SJSA1 (cell line): ENCODE results near the gene GSTA2. TPM values are rescaled to one million over a fixed set of nuclear protein-coding genes. Genes with fewer than 3 reads are reported as not detected.
"Not testable (repeated sequence)": the region's sequence is repeated elsewhere in the genome, so short reads cannot be mapped to it uniquely, and the experiment has no call there.

Source experiments
- DNase-seq, 2 experiments: peaks; one replicate each; pipeline ENCODE4 v3.0.0-alpha.2; 2015 to 2020; ENCODE audit warnings: low spot score in 2 of 2, low read depth in 1 of 2
- H3K27ac ChIP-seq: fragments of 250-450 bp; sonication (Bioruptor Pico); 2 replicates; pipeline ENCODE4 v1.5.1; 2020; ENCODE audit warnings: mild to moderate bottlenecking, moderate library complexity
- H3K27me3 ChIP-seq: fragments of 250-450 bp; sonication (Bioruptor Pico); replicated peaks from 2 replicates; pipeline ENCODE4 v1.5.1; 2020; ENCODE audit warnings: mild to moderate bottlenecking, moderate library complexity
- H3K36me3 ChIP-seq: fragments of 250-450 bp; sonication (Bioruptor Pico); 2 replicates; pipeline ENCODE4 v1.5.1; 2020; ENCODE audit warnings: mild to moderate bottlenecking
- H3K4me1 ChIP-seq: fragments of 250-450 bp; sonication (Bioruptor Pico); replicated peaks from 2 replicates; pipeline ENCODE4 v1.6.1; 2021; ENCODE audit warnings: mild to moderate bottlenecking
- H3K4me3 ChIP-seq: fragments of 250-450 bp; sonication (Bioruptor Pico); 2 replicates; pipeline ENCODE4 v1.5.1; 2020; ENCODE audit warnings: mild to moderate bottlenecking
- H3K9me3 ChIP-seq: fragments of 250-450 bp; sonication (Bioruptor Pico); replicated peaks from 2 replicates; pipeline ENCODE4 v1.5.1; 2020; ENCODE audit warnings: mild to moderate bottlenecking
- total RNA-seq: library from RNA; depleted of rRNA; stranded (reverse); fragments of >200 nt; shearing (Covaris generic); gene quantifications from 2 replicates; pipeline ENCODE4 v1.2.3, GENCODE V29; 2014

The GSTA2 gene
- total RNA-seq, 1 experiment from 2014 or later: not detected

DNA sequence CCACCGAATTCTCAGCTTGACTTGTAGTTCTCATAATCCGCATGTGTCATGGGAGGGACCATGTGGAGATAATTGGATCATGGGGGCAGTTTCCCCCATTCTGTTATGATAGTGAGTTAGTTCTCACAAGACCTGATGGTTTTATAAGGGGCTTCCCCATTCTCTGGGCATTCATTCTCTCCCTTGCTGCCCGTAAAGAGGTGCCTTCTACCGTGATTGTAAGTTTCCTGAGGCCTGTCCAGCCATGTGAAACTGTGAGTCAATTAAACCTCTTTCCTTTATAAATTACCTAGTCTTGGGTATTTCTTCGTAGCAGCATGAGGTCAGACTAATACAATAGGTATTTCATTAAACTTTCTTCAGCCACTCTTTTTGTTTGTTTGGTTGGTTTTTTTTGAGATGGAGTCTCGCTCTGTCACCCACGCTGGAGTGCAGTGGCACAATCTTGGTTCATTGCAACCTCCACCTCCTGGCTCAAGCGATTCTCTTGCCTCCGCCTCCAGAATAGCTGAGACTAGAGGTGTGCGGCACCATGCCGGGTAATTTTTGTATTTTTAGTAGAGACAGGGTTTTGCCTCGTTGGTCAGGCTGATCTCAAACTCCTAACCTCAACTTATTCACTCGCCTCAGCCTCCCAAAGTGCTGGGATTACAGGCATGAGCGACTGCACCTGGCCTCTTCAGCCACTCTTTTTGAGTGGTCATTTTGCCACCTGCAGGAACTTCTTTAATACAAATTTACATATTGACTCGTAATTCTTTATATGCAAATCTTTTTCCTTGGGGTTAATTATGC, 36.3 kb downstream of the GSTA2 start:
- no peak overlapping the region for H3K27ac ChIP-seq
- DNase-seq: no peak
- H3K4me3 ChIP-seq: no peak overlapping the region
- H3K9me3 ChIP-seq: no peaks in the 10 kb centered on the region
- no peaks in the 10 kb centered on the region for H3K27me3 ChIP-seq
- H3K4me1 ChIP-seq: no peaks in the 10 kb centered on the region
- no peaks in the 10 kb centered on the region for H3K36me3 ChIP-seq

DNA sequence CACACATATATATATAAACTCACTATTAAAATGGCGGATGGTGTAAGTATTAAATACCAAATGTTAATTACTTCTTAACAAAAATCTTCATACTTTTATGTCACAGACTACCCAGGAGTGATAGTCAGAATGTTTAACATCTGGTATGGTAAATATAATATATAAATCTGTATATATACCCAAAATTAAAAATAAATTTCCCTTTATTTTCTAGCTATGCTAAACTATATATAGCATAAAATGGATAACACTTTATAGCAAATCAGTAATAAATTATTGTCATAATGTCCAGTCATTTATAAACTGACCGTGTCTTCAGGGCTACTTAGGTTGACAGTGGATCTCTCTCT, 37.1 kb downstream of the GSTA2 start:
- H3K27me3 ChIP-seq: no peaks in the 10 kb centered on the region
- DNase-seq: no peak
- no peaks in the 10 kb centered on the region for H3K9me3 ChIP-seq
- H3K36me3 ChIP-seq: no peaks in the 10 kb centered on the region
- no peak overlapping the region for H3K4me3 ChIP-seq
- H3K4me1 ChIP-seq: no peaks in the 10 kb centered on the region
- H3K27ac ChIP-seq: no peak overlapping the region

DNA sequence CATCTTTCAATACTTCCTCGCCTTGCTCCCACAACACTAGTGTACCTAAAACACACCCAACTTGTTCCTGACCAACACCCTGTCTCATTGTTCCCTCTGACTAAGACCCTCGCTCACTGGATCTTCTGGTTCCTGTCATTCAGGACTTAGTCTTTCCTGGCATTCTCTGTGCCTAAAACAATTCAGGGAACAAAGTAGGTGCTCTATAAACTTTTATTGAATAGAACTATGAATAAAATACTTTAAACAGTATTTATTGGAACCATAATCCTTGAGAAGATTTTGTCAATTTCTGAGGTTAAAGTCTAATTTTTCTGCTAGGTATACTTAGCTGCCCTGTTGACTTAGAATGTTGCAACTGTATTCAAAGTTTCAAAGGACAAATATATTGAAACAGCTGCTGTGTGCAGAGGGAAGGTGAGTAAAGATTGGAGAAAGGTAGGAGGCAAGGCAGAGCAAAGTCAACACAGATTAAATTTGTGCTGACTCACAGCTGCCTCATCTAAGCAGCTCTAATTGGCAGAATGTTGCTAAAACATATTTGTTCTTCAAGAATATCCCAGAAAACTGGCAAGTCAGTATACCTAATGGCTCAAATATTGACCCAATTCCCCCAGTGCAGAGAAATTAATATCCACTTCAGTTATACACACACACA, 37.6 kb downstream of the GSTA2 start:
- Histone ChIP-seq H3K27ac (no peak overlapping the region), H3K27me3 (no peaks in the 10 kb centered on the region), H3K4me3 (no peak overlapping the region), H3K9me3 (no peaks in the 10 kb centered on the region), H3K36me3 (no peaks in the 10 kb centered on the region), H3K4me1 (no peaks in the 10 kb centered on the region)
- no peak for DNase-seq

DNA sequence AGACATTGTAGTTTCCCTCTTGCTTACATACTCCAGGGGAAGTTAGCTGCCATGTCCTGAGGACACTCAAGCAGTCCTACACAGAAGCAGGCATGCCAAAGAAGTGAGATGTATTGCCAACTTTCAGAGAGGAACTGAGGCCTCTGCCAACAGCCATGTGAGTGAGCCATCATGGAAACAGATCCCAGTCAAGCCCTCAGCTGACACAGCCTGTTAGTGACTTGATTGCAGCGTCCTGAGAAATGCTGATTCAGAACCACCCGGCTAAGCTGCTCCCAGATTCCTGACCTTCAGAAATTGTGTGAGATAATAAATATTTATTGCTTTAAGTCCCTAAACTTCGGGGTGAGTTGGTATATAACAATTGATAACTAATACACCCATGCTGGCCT, 38.1 kb downstream of the GSTA2 start:
- Histone ChIP-seq H3K27ac (no peak overlapping the region), H3K36me3 (no peaks in the 10 kb centered on the region), H3K27me3 (no peaks in the 10 kb centered on the region), H3K4me1 (no peaks in the 10 kb centered on the region), H3K9me3 (no peaks in the 10 kb centered on the region), H3K4me3 (no peak overlapping the region)
- no peak for DNase-seq

DNA sequence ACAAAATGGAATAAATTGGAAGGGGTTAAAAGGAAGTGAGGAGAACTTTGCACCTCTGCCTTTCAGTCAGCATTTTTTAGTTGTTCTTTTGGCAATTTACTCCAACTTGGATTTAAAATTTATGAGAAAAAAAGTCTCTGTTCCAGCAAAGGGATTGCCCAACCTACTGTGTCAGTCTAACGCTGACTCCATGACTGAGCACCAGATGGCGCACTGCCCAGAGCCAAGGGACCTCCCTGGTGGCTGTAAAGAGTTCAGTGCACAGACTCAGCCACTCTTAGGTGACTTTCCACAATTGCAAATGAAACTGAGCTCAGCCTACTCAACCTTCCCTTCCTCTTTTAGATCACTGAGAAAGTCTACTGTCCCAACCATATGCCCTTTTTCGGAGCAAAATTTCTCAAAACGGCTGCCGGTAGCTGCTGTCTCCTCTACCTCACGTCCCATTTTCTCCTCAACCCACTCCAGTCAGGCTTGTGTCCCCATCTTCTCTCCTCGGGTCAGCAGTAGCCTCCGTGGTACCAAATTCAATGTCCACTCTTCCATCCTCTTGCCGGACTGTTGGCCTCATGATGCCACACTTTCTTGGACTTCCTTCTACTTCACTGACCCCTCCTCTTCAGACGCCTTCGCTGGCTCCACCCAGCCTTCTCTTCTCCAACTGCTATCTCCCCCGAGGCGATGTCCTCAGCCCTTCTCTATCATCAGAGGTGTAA, 38.7 kb downstream of the GSTA2 start:
- Histone ChIP-seq H3K27me3 (no peaks in the 10 kb centered on the region), H3K4me1 (no peaks in the 10 kb centered on the region), H3K36me3 (no peaks in the 10 kb centered on the region), H3K9me3 (no peaks in the 10 kb centered on the region), H3K27ac (no peak overlapping the region), H3K4me3 (no peak overlapping the region)
- peak; percentile 61 to 70 for DNase-seq

DNA sequence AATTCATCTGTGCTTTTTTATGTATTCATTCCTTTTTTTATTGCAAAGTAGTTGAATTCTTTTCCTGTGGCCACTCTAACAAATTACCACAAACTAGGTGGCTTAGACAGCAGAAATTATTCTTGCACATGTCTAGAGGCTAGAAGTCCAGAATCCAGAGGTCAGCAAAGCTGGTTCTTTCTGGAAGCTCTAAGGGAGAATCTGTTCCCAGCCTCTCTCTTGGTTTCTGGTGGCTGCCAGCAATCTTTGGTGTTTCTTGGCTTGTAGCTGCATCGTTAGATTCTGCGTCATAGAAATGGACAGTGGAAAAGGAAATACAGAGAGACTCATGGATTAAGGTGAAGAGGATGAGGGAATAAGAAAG, 39.3 kb downstream of the GSTA2 start:
- no peak for DNase-seq
- no peaks in the 10 kb centered on the region for H3K27me3 ChIP-seq
- H3K9me3 ChIP-seq: no peaks in the 10 kb centered on the region
- no peaks in the 10 kb centered on the region for H3K36me3 ChIP-seq
- no peak overlapping the region for H3K27ac ChIP-seq
- H3K4me1 ChIP-seq: no peaks in the 10 kb centered on the region
- H3K4me3 ChIP-seq: no peak overlapping the region

DNA sequence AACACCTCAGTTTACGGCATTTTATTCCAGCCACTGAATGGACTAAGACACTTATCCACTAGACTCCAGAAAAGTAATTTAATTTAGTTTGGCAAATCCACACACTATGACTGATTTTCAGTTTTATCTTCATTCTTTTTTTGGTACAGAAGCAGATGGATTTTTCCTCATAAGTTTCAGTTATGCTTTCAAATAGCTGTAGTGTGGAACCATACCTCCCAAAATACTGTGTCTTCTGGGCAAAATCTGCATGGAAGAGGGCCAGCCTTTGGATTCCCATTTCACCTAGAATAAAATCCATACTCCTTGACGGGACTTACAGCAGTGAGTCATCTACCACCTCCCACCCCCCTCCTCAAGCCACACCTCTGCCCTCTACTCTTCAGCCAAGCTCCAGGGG, 43.0 kb downstream of the GSTA2 start:
- no peak for DNase-seq
- Histone ChIP-seq H3K27me3 (no peaks in the 10 kb centered on the region), H3K27ac (no peak overlapping the region), H3K4me1 (no peaks in the 10 kb centered on the region), H3K9me3 (no peaks in the 10 kb centered on the region), H3K36me3 (no peaks in the 10 kb centered on the region), H3K4me3 (no peak overlapping the region)

DNA sequence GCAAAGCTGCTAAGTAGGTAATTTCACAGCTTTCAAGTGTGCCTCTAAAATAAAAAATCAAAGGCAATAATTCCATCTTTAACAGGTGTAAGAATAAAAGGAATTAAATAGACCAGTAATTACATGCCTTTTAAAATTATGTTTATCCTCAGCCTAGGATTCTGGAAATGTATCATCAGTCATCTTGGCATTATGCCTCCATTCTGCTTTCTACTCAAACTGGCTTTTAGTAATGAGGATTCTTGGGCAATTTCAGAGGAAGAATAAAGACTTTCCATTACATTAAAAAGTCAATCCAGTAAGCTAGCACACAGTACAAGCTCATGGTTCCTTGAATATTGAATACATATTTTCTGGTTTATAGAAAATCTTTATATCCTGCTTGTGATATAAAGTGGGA, 44.7 kb downstream of the GSTA2 start:
- Histone ChIP-seq H3K9me3 (no peaks in the 10 kb centered on the region), H3K36me3 (no peaks in the 10 kb centered on the region), H3K27me3 (no peaks in the 10 kb centered on the region), H3K27ac (no peak overlapping the region), H3K4me1 (no peaks in the 10 kb centered on the region), H3K4me3 (no peak overlapping the region)
- DNase-seq: no peak

DNA sequence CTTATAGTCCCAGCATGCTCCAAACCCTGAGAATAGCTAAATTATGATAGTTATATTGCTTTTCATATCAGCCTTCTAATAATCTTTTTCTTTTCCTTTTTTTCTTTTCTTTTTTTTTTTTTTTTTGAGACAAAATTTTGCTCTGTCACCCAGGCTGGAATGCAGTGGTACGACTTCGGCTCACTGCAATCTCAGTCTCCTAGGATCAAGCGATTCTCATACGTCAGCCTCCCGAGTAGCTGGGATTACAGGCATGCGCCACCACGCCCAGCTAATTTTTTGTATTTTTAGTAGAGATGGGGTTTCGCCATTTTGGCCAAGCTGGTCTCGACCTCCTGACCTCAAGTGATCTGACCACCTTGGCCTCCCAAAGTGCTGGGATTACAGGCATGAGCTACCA, 48.5 kb downstream of the GSTA2 start:
- not testable (repeated sequence) for H3K4me1 ChIP-seq, H3K9me3 ChIP-seq, H3K27me3 ChIP-seq, DNase-seq, H3K36me3 ChIP-seq, H3K27ac ChIP-seq, H3K4me3 ChIP-seq

DNA sequence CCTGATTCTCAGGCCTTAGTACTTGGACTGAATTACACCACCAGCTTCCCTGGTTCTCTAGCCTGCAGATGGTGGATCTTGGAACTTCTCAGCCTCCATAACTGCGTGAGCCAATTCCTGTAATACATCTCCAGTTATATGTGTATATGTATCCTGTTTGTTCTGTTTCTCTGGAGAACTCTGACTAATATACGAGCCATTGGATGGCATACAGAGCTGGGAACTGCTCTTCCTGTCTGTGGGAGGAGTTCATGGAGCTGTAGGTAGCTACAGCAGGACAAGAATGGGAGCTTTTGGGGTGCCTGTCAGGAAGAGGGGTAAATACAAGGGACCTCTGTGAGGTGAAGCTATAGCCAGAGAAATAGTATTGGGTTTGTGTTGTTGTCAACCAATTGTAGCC, 51.1 kb downstream of the GSTA2 start:
- Histone ChIP-seq H3K36me3 (no peaks in the 10 kb centered on the region), H3K4me3 (no peak overlapping the region), H3K4me1 (no peaks in the 10 kb centered on the region), H3K27me3 (no peaks in the 10 kb centered on the region), H3K9me3 (no peaks in the 10 kb centered on the region), H3K27ac (no peak overlapping the region)
- no peak for DNase-seq

DNA sequence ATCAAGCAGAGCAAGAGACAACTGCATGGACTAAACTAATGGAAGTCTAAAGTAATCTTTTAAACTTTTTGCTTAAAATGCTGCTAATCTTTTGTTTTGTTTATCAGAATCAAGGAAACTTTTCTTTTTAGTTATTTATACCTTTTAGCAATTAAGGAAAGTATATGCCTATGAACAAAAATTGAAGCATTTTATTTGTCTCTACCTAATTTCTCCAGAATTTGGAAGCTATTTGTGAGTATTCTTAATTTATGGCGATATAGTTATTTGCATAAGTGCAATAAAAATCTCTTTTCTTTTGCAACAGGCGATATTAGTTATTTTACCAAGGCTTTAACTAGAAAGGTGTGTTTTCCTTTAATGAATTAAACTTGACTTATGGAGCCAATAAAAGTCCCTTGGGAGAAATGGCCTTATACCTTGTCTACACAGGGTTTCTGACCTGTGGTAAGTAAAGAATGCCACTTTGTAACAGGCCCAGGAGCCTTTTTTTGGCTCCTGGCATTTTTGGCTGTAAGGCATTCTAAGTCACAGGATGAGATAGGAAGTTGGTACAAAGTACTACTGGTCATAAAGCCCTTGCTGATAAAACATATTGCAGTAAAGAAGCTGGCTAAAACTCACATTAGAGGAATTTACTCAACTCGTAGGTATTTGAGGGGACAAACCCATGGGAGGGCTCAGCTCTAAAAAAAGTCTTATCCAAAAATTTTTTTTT, 55.2 kb downstream of the GSTA2 start:
- no peaks in the 10 kb centered on the region for H3K36me3 ChIP-seq
- H3K4me1 ChIP-seq: no peaks in the 10 kb centered on the region
- no peaks in the 10 kb centered on the region for H3K9me3 ChIP-seq
- no peaks in the 10 kb centered on the region for H3K27me3 ChIP-seq
- no peak for DNase-seq
- H3K27ac ChIP-seq: no peak overlapping the region
- no peak overlapping the region for H3K4me3 ChIP-seq

DNA sequence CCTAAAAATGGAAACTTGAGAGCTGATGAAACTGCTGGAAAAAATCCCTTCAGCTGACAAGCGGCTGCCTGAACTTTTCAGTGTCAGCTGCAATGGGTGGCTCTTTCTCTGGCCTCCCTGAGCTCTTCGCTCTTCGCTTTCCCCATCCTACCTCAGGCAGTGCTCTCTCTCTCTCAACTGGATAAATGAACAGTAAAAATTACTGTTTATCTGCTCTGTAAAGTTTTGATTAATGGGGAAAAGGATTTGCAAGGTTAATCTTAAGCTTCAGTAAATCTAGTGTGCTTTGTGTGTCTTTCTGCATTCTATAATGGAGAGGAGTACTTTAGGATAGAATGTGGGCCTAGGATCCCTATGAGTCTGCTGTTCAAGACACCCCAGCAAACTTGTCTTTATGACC, 57.3 kb downstream of the GSTA2 start:
- no peak for DNase-seq
- H3K4me3 ChIP-seq: no peak overlapping the region
- H3K27ac ChIP-seq: no peak overlapping the region

DNA sequence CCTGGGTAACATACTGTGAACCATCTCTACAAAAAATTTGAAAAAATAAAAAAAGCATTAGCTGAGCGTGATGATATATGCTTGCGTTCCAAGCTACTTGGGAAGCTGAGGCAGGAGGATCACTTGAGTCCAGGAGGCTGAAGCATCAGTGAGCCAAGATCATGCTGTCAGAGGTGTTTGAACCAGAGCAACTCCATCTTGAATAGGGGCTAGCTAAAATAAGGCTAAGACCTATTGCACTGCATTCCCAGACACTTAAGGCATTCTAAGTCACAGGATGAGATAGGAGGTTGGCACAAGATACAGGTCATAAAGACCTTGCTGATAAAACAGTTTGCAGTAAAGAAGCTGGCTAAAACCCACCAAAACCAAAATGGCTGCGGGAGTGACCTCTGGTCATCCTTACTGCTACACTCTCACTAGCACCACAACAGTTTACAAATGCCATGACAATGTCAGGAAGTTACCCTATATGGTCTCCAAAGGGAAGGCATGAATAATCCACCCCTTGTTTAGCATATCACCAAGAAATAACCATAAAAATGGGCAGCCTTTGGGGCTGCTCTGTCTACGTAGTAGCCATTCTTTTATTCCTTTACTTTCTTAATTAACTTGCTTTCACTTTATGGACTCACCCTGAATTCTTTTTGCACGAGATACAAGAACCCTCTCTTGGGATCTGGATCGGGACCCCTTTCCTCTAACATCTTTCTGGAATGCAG, 58.3 kb downstream of the GSTA2 start:
- not testable (repeated sequence) for H3K4me1 ChIP-seq, H3K4me3 ChIP-seq, H3K27me3 ChIP-seq, H3K27ac ChIP-seq, H3K36me3 ChIP-seq, H3K9me3 ChIP-seq, DNase-seq

More for the DNA sequence above, 57.3 kb downstream of the GSTA2 start:
- Histone ChIP-seq H3K4me1 (no peaks in the 10 kb centered on the region), H3K27me3 (no peaks in the 10 kb centered on the region), H3K36me3 (no peaks in the 10 kb centered on the region), H3K9me3 (no peaks in the 10 kb centered on the region)
